ENCODE measurements around the gene ANGEL2.
A peak's percentile ranks its signal among the peaks of the same experiment; 100 is the strongest.
"Not testable (repeated sequence)": the region's sequence is repeated elsewhere in the genome, so short reads cannot be mapped to it uniquely, and the experiment has no call there.

The ANGEL2 gene

DNA sequence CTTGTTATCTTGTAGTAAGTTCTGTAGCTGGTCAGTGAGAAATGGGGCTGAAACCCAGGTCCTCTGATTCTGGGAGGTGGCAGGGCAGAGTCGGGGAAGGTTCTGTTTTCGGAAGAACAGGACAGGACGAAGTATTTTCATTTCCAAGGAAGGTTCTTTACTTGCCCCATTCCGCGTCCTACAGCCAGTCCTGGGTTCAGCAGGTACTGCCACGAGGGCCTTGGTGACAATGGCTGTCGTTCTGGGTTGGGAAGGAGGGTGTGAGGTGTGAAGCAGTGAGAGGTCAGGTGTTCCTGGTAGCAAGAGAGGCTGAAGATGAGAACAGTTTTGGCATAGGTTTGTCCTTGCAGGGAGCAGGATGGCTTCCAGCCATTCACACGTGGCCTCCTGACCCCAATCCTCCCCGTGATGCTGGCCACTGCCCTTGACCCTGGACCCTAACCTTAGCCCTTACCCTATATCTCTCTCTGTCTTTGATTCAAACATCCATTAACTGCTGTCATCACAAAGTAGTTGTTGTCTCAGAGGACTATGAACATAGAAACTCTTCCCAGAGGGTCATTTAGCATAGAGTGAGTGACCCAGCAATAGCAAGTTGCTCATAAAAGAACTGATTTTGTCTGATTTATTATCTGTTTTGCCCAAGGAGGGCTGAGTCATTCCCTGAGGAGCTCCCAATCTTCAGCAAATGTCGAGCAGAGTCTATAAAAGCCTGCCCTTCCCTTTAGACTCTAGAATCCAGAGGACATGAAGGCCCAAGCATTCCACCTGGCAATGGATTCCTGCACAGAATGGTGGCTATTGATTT, 40.4 kb downstream of the ANGEL2 start:
- no peak for DNase-seq (ENCODE audit: low spot score)

DNA sequence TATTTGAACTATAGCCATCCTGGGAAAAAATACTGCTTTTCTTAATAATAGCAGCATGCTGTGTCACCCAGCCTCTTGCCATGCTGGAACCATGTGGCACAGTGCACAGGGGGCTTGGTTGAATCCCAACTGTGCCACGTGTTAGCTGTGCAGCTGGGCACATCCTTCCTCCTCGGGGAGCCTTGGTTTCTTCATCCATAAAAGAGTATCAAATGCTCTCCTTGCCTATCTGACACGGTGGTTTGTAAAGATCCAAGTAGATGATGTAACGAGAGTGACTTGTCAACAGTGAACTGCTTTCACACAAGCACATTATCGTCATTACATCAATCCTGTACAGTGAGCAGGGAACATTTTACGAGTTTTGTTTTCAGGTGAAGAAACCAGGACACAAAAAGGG, 41.0 kb downstream of the ANGEL2 start:
- DNase-seq (ENCODE audit: low spot score), result no peak

DNA sequence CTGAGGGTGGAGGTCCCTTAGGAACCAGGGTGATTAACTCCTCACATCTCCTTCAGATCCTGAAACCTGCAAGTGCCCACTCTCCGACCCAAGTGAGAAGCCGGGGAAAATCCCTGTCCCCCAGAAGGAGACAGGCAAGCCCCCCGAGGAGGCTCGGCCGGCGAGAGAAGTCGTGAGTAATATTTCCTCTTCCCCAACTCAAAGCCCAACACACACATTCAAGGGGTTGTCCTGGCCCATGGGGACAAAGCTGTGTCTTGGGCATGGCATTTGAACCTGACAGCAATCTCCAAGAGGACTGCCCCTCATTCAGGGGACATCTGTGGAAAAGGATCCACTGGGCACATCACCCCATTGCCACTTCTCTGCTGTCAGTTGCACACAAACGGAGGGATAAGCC, 41.8 kb downstream of the ANGEL2 start:
- no peak for DNase-seq (ENCODE audit: low spot score)

DNA sequence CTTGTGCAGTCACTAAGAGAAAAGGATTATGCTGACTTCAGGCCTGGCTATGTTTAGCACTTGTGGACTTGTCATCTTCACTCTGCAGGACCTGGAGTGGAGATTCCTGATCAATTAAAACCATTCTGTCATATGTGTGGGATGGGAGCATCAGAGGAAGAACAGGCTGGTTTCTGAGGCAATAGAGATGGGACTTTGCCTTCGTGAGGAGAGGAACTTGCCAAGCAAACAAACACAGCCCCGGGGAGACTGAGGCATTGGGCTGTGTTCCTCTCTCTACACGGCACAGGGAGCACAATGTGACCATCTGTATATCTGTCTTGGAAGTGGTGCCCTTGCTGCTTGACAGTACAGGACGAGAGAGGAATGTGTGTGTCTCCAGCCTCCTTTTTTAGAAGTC, 42.2 kb downstream of the ANGEL2 start:
- DNase-seq (ENCODE audit: low spot score), result no peak

DNA sequence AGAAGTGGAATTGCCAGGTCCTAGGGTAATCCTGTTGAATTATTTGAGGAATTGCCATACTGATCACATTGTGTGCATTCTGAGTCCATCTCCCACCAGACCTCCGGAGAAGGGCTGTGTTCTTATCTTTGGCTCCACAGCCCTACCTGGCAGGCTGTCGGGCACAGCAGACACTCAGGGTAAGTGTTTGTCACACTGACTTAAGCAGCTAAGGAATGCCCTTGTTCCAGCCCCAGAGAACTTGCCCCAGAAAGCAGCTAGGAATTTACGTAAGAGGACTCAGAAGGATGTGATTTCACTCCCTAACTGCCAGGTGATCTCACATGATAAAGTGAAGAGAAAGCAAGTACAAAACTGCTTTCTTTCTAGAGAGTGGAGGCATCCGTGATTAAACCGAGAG, 44.4 kb downstream of the ANGEL2 start:
- DNase-seq (ENCODE audit: low spot score), result no peak

DNA sequence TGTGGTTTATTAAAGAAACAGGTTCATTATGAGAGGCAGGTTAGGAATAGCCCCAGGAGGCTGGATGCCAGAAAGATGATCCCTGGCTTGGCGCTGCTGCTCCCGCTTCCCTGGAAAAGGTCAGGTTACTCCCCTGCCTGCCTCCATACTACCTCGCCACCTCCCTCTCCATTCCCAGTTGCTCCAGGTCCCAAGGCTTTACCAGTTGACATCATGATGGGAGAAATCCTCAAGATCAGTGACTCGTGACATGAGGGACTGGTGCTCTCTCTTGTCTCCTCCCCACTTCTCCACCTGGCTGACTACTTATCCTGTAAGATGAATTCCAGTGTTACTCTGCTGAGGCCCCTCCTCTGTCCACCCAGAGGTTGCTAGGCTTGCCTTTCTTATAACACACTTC, 45.6 kb downstream of the ANGEL2 start:
- no peak for DNase-seq (ENCODE audit: low spot score)

DNA sequence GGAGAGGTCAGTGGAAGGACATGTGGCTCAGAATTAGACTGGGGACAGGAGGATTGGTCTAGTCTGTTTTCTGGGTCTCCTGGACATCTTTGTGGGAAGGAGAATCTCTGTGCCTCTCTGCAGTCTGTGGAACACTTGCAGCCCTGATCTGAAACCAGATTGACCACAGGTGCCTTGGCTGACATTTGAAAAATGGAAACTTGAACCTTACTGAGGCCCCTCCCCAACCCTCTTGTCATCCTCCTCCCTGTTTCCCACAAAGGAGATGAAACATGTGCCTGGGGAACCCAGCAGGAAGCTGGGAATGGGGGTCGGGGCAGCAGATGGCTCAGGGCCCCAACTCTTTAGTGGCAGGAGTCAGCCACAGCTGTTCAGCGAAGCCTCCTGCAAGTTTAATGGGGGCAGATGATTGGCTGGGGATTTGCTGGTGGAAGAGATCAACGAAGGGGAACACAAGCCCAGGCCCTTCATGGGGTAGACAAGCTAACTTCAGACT, 47.3 kb downstream of the ANGEL2 start:
- DNase-seq (ENCODE audit: low spot score), result no peak

- no peak for DNase-seq (ENCODE audit: low spot score)
These were observed 47.9 kb downstream of the ANGEL2 start for GRCh38 chr1:212967801-212968200.

DNA sequence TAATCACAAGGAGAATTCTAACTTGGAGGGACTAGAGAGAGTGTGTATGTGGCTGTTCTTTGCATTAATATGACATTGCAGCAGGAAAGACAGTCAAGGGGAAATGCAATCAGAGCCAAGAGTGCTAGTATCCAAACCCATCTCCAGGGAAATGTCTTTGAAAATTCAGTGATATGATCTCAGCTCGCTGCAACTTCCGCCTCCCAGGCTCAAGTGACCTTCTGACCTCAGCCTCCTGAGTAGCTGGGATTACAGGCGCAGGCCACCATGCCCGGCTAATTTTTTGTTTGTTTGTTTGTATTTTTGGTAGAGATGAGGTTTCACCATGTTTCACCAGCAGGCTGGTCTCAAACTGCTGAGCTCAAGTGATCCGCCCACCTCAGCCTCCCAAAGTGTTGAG, 49.1 kb downstream of the ANGEL2 start:
- DNase-seq (ENCODE audit: low spot score), result no peak

DNA sequence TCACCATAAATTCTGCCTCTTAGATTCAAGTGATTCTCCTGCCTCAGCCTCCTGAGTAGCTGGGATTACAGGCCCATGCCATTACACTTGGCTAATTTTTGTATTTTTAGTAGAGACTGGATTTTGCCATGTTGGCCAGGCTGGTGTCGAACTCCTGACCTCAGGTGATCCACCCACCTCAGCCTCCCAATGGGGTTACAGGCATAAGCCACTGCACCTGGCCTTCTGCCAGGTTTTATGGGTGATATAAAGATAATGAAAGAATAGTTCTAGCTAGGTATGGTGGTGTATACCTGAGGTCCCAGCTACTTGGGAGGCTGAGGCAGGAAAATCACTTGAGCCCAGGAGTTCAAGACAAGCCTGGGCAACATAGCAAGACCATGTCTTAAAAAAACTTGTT, 50.7 kb downstream of the ANGEL2 start:
- DNase-seq (ENCODE audit: low spot score), result not testable (repeated sequence)

DNA sequence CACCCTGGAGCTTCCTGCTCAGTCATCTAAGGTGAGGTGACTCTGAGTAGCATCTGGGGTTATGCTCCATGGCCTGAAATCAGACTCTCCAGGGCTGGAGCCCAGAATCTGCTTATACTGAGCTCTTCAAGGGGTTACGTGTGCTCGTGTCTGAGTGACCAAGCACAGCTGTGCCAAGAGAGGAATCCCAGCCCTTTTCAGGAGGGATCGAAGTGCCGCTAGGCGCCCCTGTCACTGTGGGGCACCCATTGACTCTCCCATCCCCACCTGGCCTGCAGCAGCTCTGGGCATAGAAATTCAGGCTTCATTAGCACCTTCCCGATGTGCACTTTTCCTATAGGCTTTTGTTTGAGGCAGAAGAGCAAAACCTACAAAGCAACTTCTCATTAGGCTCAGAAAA, 51.6 kb downstream of the ANGEL2 start:
- DNase-seq (ENCODE audit: low spot score), result no peak

- DNase-seq (ENCODE audit: low spot score), result no peak
These were observed 53.2 kb downstream of the ANGEL2 start for GRCh38 chr1:212962509-212962908.

GRCh38 chr1:212960932-212961331, 54.7 kb downstream of the ANGEL2 start:
- no peak for DNase-seq (ENCODE audit: low spot score)

DNA sequence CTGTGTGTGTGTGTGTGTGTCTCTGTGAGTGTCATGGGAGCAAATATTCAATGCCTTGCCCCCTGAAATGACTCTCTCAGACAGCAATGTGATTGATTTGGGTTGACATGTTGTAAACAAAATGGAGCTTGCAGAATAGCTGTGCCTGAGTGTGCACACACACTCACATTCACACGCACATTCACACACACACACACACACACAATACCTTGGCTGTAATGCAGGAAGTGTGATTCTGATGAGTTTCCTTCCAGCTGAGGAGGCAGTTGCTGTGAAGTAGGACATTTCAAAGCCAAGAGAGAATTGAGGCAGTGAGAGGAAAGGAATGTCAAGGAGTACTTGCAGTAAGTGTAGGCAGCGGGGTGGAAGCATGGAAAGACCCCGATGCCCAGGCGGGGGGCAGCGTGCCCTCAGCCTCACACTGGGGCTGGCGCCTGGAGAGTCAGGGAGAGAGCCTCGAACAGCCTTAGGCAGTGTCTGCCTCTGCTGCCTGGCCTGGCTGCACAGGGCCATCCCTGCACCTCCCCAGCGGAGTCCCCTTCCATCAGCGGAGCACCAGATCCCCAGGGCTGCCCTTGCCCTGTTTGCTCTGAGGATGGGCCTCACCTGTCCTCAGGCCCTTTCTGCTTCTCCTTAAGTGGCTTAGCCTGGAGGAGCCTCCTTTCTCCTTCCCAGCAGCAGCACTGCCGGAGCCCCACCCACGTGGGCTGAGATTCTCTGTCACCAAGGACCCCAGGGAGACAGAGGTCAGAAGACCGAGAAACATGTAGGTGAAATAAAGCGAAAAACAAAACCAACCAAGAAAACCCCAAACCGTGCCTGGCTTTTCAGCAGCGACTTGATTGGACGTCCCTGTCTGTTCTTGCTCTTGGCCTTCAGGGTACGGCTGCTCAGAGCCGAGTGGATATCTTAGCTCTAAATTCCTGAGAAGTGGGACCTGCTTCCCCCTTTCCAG, 56.1 kb downstream of the ANGEL2 start:
- peak; percentile 46 for DNase-seq (ENCODE audit: low spot score)

- DNase-seq (ENCODE audit: low spot score), result no peak
These were observed 57.5 kb downstream of the ANGEL2 start for GRCh38 chr1:212958175-212958574.

DNA sequence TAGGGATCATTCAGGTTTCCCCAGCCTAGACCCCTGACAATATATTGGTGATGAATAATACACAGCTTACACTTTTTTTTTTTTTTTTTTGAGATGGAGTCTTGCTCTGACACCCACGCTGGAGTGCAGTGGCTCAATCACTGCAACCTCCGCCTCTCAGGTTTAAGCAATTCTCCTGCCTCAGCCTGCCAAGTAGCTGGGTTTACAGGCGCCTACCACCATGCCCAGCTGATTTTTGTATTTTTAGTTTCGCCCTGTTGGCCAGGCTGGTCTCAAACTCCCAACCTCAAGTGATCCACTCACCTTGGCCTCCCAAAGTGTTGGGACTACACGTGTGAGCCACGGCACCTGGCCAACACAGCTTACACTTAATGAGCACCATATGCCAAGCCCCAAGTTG, 58.1 kb downstream of the ANGEL2 start:
- no peak for DNase-seq (ENCODE audit: low spot score)

GRCh38 chr1:212955961-212956620, 59.6 kb downstream of the ANGEL2 start:
- no peak for DNase-seq (ENCODE audit: low spot score)

GRCh38 chr1:212955098-212955497, 60.6 kb downstream of the ANGEL2 start:
- DNase-seq (ENCODE audit: low spot score), result no peak

DNA sequence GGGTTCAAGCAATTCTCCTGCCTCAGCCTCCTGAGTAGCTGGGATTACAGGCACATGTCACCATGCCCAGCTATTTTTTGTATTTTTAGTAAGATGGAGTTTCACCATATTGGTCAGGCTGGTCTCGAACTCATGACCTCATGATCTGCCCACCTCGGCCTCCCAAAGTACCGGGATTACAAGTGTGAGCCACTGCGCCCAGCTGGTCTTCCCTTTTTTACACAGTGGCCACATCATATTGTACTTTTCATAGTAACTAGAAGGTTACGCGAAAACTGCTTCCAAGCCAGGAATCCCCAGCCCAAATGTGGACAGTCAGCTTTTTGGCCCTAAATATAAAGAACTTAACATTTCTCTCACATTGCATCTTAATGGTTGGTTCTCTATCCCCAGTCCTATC, 61.2 kb downstream of the ANGEL2 start:
- DNase-seq (ENCODE audit: low spot score), result no peak

DNA sequence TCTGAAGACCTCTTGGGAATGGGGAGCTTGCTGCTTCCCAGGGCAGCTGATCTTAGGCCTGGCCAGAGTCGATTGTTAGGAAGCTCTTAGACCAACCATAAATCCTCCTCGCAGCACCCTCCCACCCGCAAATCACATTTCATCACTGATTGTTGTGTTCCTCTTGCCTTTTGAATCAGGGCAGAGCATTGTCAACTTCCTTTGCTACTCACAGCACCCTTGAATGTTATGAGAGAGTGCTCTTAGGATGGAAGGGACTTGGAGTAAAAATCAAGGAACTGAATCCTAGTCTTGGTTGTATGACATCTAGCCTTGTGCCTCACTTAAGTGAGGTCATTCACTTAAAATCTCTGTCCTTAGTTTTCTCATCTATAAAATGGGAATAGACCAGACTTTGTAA, 62.3 kb downstream of the ANGEL2 start:
- no peak for DNase-seq (ENCODE audit: low spot score)

- no peak for DNase-seq (ENCODE audit: low spot score)
These were observed 63.1 kb downstream of the ANGEL2 start for GRCh38 chr1:212952641-212952976.

GRCh38 chr1:212951947-212952640, 63.6 kb downstream of the ANGEL2 start:
- no peak for DNase-seq (ENCODE audit: low spot score)

Measured in kidney capillary endothelial cell (primary cell).